Cardiac muscle cell (in vitro differentiated cells and primary cell): ENCODE measurements around the gene FAM219B. TPM values are rescaled to one million over a fixed set of nuclear protein-coding genes. Genes with fewer than 3 reads are reported as not detected.

Experiments used
- DNase-seq, 2 donors: peaks; one replicate each; pipeline versions ENCODE4 v3.0.0 to v3.0.0-alpha.2; 2010 to 2017; ENCODE audit warnings: low read depth in 1 of 2, low spot score in 1 of 2
- H3K27ac ChIP-seq: fragments of 200-600 bp; sonication (generic); 2 replicates; pipeline ENCODE4 v1.5.1; 2016
- H3K27me3 ChIP-seq: fragments of 200-600 bp; sonication (generic); 2 replicates; pipeline ENCODE4 v1.6.0; 2016; ENCODE audit warnings: control low read depth
- H3K36me3 ChIP-seq: fragments of 200-600 bp; sonication (generic); 2 replicates; pipeline ENCODE4 v1.5.1; 2016; ENCODE audit warnings: control low read depth
- H3K4me1 ChIP-seq: fragments of 200-600 bp; sonication (generic); 2 replicates; pipeline ENCODE4 v1.8.1; 2017; ENCODE audit warnings: low read depth, mild to moderate bottlenecking, mixed run types
- H3K4me3 ChIP-seq: fragments of 200-600 bp; sonication (generic); 2 replicates; pipeline ENCODE4 v1.5.1; 2016; ENCODE audit warnings: mild to moderate bottlenecking
- H3K9me3 ChIP-seq: fragments of 200-600 bp; sonication (generic); 2 replicates; pipeline ENCODE4 v1.5.1; 2017; ENCODE audit warnings: low read depth, mild to moderate bottlenecking, control low read depth
- polyA plus RNA-seq: library from polyadenylated mRNA; unstranded; fragments of >200 nt; fragmentation: Nextera tagmentation; extraction: Ambion mirVana; gene quantifications from 2 replicates; pipeline ENCODE4 v1.2.1, GENCODE V29; 2016
- total RNA-seq: library from RNA; depleted of rRNA; stranded (reverse); fragments of >200 nt; gene quantifications from 2 replicates; pipeline ENCODE4 v1.2.3, GENCODE V29; 2016
- TF ChIP-seq, protein P1 (sequence below): IDR thresholded peaks from 2 replicates; pipeline ENCODE4 v1.5.1; 2012; ENCODE audit warnings: low read depth, mild to moderate bottlenecking, low read length

Gene FAM219B, protein sequence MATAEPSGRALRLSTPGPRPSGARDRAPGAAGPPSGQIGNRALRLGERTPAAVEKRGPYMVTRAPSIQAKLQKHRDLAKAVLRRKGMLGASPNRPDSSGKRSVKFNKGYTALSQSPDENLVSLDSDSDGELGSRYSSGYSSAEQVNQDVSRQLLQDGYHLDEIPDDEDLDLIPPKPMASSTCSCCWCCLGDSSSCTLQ
- 109 and 168 TPM in 2 replicates for total RNA-seq
- 107 and 157 TPM in 2 replicates for polyA plus RNA-seq

DNA sequence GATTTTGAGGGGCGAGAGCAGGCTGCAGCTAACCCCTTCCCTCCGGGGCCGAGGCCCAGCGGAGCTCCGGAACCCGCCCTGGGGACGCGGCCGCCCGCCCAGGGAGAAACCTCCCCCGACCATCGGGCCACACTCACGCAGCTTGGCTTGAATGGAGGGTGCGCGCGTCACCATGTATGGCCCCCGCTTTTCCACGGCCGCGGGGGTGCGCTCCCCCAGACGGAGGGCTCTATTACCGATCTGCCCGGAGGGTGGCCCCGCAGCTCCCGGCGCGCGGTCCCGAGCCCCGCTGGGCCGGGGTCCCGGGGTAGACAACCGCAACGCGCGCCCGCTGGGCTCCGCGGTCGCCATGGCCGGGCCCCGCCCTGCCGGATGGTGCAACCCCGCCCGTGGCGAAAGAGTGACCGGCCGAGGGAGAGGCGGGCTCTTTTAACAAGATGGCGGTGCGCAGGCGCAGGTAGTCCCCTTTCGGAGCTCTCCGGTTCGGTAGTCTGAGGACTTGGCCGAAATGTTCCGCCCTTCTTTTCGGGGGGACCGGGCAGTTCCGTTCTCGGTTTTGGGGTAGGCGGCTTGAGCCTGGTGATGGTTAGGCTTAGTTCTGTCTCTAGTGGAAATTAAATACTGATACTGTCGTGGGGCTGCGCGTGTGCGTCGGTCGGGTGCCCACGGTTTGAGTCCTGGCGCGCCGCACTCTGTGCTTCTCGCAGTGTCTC, at the start of gene FAM219B:
Gene FAM219B (minus strand): TSS at position 402 of the 713 bp plus-strand sequence. CDS start 51 bp downstream, at position 351.
- Histone ChIP-seq H3K4me1 (peaks cover 16% of the 10 kb centered on the region), H3K9me3 (no peaks in the 10 kb centered on the region), H3K27ac (peak within 1 kb of the TSS; percentile 94), H3K36me3 (peaks cover 23% of the 10 kb centered on the region), H3K4me3 (peak within 1 kb of the TSS; percentile 67), H3K27me3 (no peaks in the 10 kb centered on the region)
- TF ChIP-seq, protein P1, sequence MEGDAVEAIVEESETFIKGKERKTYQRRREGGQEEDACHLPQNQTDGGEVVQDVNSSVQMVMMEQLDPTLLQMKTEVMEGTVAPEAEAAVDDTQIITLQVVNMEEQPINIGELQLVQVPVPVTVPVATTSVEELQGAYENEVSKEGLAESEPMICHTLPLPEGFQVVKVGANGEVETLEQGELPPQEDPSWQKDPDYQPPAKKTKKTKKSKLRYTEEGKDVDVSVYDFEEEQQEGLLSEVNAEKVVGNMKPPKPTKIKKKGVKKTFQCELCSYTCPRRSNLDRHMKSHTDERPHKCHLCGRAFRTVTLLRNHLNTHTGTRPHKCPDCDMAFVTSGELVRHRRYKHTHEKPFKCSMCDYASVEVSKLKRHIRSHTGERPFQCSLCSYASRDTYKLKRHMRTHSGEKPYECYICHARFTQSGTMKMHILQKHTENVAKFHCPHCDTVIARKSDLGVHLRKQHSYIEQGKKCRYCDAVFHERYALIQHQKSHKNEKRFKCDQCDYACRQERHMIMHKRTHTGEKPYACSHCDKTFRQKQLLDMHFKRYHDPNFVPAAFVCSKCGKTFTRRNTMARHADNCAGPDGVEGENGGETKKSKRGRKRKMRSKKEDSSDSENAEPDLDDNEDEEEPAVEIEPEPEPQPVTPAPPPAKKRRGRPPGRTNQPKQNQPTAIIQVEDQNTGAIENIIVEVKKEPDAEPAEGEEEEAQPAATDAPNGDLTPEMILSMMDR = no peak
- DNase-seq = peak; percentile 87 to 97

DNA sequence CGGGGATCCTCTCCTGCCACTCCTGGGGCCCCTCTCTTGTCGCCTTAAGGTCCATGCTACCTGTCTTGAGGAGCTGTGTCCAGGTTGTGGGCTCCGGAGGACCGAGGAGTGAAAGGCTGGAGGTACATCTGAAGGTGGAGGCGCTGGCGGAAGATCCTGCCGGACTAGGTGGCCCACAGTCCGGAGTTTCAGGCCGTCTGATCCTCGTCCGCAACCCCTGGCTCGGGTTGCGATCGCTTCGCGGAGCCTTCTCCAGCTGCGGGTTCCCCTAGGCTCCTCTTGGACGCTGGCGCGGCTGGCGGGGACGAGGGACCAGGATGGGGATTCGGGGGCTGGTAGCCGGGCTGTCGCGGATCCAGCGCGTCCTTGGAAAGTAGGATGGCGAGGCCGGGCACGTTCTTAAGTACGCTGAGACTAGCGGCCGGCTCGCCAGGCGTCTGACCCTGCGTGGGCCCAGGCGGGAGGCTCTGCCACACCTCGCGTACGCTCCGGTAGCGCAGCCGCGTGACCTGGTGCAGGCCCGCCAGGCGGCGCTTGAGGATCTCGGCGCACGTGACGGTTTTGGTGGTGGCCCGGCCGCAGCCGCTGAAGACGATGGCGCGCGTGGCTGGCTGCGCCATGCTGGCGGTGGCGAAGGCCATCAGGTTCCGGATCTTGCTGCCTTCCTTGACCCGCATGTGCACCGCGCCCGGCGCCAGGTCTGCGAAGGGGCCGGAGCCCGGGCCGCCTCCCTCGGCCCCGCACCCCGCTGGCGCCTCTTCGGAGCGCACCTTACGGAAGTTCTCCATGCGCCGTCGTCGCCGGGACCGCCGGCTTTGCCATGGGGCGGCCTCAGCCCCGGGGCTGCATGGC, 49.4 kb upstream of the FAM219B start:
- Histone ChIP-seq H3K36me3 (no peaks in the 10 kb centered on the region), H3K9me3 (no peaks in the 10 kb centered on the region), H3K27me3 (peaks cover 36% of the 10 kb centered on the region), H3K4me1 (peaks cover 24% of the 10 kb centered on the region), H3K27ac (no peak overlapping the region), H3K4me3 (peak overlapping the region; percentile 41)
- TF ChIP-seq, protein P1 = peak; percentile 48
- peak; percentile 77 to 82 for DNase-seq

DNA sequence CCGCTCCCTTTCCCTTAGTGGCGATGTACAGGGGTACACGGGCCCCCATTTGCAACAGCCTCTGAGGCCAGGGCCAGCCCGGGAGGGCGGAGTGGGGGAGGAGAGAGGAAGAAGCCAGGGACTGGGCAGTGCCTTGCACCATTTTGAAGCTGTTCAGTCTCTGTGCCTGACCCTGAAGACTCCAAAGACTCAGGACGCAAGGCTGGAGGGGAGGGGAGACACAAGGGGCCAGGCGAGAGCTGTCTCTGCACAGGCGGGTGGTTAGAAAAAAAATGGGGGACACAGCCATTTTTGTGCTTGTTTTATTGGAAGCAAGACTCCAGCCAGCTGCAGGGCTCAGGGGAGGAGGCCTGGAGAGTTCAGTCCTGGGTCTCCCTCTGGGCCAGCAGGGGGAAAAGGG, 48.4 kb upstream of the FAM219B start:
- DNase-seq = peak in 1 of 2 donors; percentile 42
- TF ChIP-seq, protein P1 = no peak
- peaks cover 29% of the 10 kb centered on the region for H3K27me3 ChIP-seq
- peaks cover 24% of the 10 kb centered on the region for H3K4me1 ChIP-seq
- H3K36me3 ChIP-seq = no peaks in the 10 kb centered on the region
- H3K9me3 ChIP-seq = no peaks in the 10 kb centered on the region
- H3K27ac ChIP-seq = peak overlapping the region; percentile 63
- peak overlapping the region; percentile 41 for H3K4me3 ChIP-seq

DNA sequence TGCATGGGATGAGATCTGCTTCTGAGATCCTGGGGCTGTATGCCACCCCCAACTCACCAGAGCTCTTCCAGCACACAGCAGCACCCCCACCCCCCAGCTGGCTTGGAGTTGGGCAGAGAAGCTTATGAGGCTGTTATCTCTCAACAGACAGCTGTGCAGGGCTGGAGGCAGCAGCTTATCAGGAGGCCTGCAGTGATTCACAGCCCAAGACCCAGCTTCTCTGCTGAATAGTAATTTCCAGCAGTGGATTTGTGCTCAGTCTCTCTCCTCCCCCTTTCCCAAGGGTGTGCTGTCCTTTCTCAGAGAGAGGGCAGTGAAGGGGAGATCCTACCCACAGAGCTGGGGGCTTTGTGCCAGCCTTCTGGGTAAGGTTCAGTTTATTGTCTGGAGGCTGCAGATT, 47.9 kb upstream of the FAM219B start:
- peak overlapping the region; percentile 41 for H3K4me3 ChIP-seq
- TF ChIP-seq, protein P1 = no peak
- H3K27ac ChIP-seq = peak overlapping the region; percentile 63
- DNase-seq = peak; percentile 64 to 91
- H3K9me3 ChIP-seq = no peaks in the 10 kb centered on the region
- no peaks in the 10 kb centered on the region for H3K36me3 ChIP-seq
- peaks cover 24% of the 10 kb centered on the region for H3K4me1 ChIP-seq
- peaks cover 24% of the 10 kb centered on the region for H3K27me3 ChIP-seq

DNA sequence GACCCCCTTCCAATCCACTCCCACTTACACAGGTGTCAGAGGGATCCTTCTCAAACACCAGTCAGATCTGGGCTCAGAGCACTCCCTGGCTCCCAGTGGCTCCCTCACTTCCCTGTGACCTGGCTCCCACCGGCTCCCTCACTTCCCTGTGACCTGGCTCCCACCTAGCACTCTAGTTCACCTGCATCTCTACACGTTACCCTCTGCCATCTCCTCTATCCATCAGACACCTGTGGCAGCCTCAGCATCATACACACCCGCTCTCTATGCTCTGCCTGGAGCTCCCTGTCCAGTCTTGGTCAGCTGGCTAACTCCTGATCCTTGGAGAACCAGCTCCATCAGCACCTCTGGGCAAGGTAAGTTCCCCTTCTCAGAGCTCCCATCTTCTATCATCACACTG, 44.4 kb upstream of the FAM219B start:
- Histone ChIP-seq H3K27ac (no peak overlapping the region), H3K27me3 (no peaks in the 10 kb centered on the region), H3K36me3 (no peaks in the 10 kb centered on the region), H3K4me3 (no peak overlapping the region), H3K9me3 (no peaks in the 10 kb centered on the region), H3K4me1 (peaks cover 20% of the 10 kb centered on the region)
- no peak for DNase-seq
- TF ChIP-seq, protein P1 = no peak
